H9 (cell line): Measurements from ENCODE around the gene LEF1. TPM values are rescaled to one million over a fixed set of nuclear protein-coding genes. Genes with fewer than 3 reads are reported as not detected.

Source experiments
- DNase-seq: peaks from one replicate; pipeline ENCODE4 v3.0.0-alpha.2; 2017
- H2AFZ ChIP-seq: one replicate; pipeline ENCODE4 v1.6.1; 2013; ENCODE audit warnings: mild to moderate bottlenecking, low read length, control low read depth, moderate library complexity
- H2AK5ac ChIP-seq: 2 replicates; pipeline ENCODE4 v1.6.1; 2013; ENCODE audit warnings: low read length, control low read depth, mixed read lengths; ENCODE audit not compliant: insufficient read length
- H2BK120ac ChIP-seq: one replicate; pipeline ENCODE4 v1.6.1; 2013; ENCODE audit warnings: low read depth, mild to moderate bottlenecking, low read length, control low read depth, inconsistent platforms; ENCODE audit not compliant: poor library complexity, severe bottlenecking
- H2BK12ac ChIP-seq: 2 replicates; pipeline ENCODE4 v1.6.1; 2013; ENCODE audit warnings: low read length, control low read depth, mixed read lengths, low read depth; ENCODE audit not compliant: insufficient read length
- H2BK15ac ChIP-seq: 2 replicates; pipeline ENCODE4 v1.6.1; 2013; ENCODE audit warnings: low read depth, low read length, control low read depth
- H2BK20ac ChIP-seq: one replicate; pipeline ENCODE4 v1.6.1; 2013; ENCODE audit warnings: low read depth, mild to moderate bottlenecking, low read length, control low read depth, inconsistent platforms; ENCODE audit not compliant: poor library complexity, severe bottlenecking
- H2BK5ac ChIP-seq: 2 replicates; pipeline ENCODE4 v1.6.1; 2013; ENCODE audit warnings: low read length, control low read depth, mixed read lengths; ENCODE audit not compliant: insufficient read length
- H3K14ac ChIP-seq: 2 replicates; pipeline ENCODE4 v1.6.1; 2013; ENCODE audit warnings: low read length, control low read depth; ENCODE audit not compliant: insufficient read depth
- H3K18ac ChIP-seq: 2 replicates; pipeline ENCODE4 v1.6.1; 2013; ENCODE audit warnings: low read depth, mild to moderate bottlenecking, mixed read lengths, low read length, control low read depth; ENCODE audit not compliant: insufficient read length
- H3K23ac ChIP-seq: 2 replicates; pipeline ENCODE4 v1.6.1; 2013; ENCODE audit warnings: low read length, control low read depth, mixed read lengths, low read depth; ENCODE audit not compliant: insufficient read length
- H3K23me2 ChIP-seq: 2 replicates; pipeline ENCODE4 v1.6.1; 2013; ENCODE audit warnings: low read depth, mild to moderate bottlenecking, mixed read lengths, low read length, control low read depth; ENCODE audit not compliant: insufficient read length, poor library complexity, severe bottlenecking
- H3K27ac ChIP-seq: 2 replicates; pipeline ENCODE4 v1.5.1; 2013; ENCODE audit warnings: low read length, control low read depth, mixed read lengths, low read depth; ENCODE audit not compliant: insufficient read length
- H3K27me3 ChIP-seq: 2 replicates; pipeline ENCODE4 v1.6.1; 2013; ENCODE audit warnings: low read length, control low read depth, inconsistent platforms; ENCODE audit not compliant: insufficient read depth
- H3K4ac ChIP-seq: 2 replicates; pipeline ENCODE4 v1.6.1; 2013; ENCODE audit warnings: low read depth, mild to moderate bottlenecking, control low read depth, inconsistent platforms, low read length, moderate library complexity
- H3K4me1 ChIP-seq: 2 replicates; pipeline ENCODE4 v1.6.1; 2013; ENCODE audit warnings: low read length, control low read depth, inconsistent platforms; ENCODE audit not compliant: insufficient read depth
- H3K4me2 ChIP-seq: 2 replicates; pipeline ENCODE4 v1.6.1; 2013; ENCODE audit warnings: low read length, control low read depth, mixed read lengths; ENCODE audit not compliant: insufficient read length, insufficient read depth
- H3K56ac ChIP-seq: 2 replicates; pipeline ENCODE4 v1.6.1; 2013; ENCODE audit warnings: low read depth, mild to moderate bottlenecking, mixed read lengths, low read length, control low read depth; ENCODE audit not compliant: insufficient read length
- H3K79me1 ChIP-seq: 2 replicates; pipeline ENCODE4 v1.6.1; 2013; ENCODE audit warnings: low read depth, mild to moderate bottlenecking, moderate library complexity, low read length, control low read depth, inconsistent platforms; ENCODE audit not compliant: insufficient read depth, poor library complexity, severe bottlenecking
- H3K79me2 ChIP-seq: 2 replicates; pipeline ENCODE4 v1.6.1; 2013; ENCODE audit warnings: low read length, control low read depth, inconsistent platforms; ENCODE audit not compliant: insufficient read depth
- H3K9ac ChIP-seq: 2 replicates; pipeline ENCODE4 v1.6.1; 2013; ENCODE audit warnings: low read length, control low read depth, mixed read lengths; ENCODE audit not compliant: insufficient read length; ENCODE audit errors: extremely low read depth
- H3K9me3 ChIP-seq: one replicate; pipeline ENCODE4 v1.6.1; 2013; ENCODE audit warnings: low read depth, low read length, inconsistent platforms; ENCODE audit not compliant: control insufficient read depth
- H3T11ph ChIP-seq: one replicate; pipeline ENCODE4 v1.6.1; 2013; ENCODE audit warnings: mild to moderate bottlenecking, low read length, control low read depth, inconsistent platforms
- H4K20me1 ChIP-seq: one replicate; pipeline ENCODE4 v1.6.1; 2013; ENCODE audit not compliant: control insufficient read depth, insufficient read length, insufficient read depth
- H4K5ac ChIP-seq: 2 replicates; pipeline ENCODE4 v1.6.1; 2013; ENCODE audit warnings: low read depth, mild to moderate bottlenecking, mixed read lengths, low read length, control low read depth; ENCODE audit not compliant: insufficient read length
- H4K8ac ChIP-seq: replicated peaks from 2 replicates; pipeline ENCODE4 v1.6.1; 2013; ENCODE audit warnings: low read length, control low read depth, mixed read lengths, low read depth; ENCODE audit not compliant: insufficient read length
- H4K91ac ChIP-seq: 2 replicates; pipeline ENCODE4 v1.6.1; 2013; ENCODE audit warnings: low read depth, mild to moderate bottlenecking, moderate library complexity, mixed read lengths, low read length, control low read depth; ENCODE audit not compliant: insufficient read length
- H3K27ac Mint-ChIP-seq, 3 experiments: 2 replicates in 2 of 3; 3 replicates in 1 of 3; pipeline ENCODE4 v1.8.0; 2020 to 2021; ENCODE audit warnings: mixed read lengths in 3 of 3, mild to moderate bottlenecking in 1 of 3, moderate library complexity in 1 of 3
- H3K27me3 Mint-ChIP-seq: 2 replicates; pipeline ENCODE4 v1.8.0; 2021; ENCODE audit warnings: low read depth, mild to moderate bottlenecking, moderate library complexity, mixed read lengths
- H3K36me3 Mint-ChIP-seq, 3 experiments: 2 replicates in 2 of 3; 3 replicates in 1 of 3; pipeline ENCODE4 v1.8.0; 2020 to 2021; ENCODE audit warnings: low read depth in 3 of 3, mixed read lengths in 3 of 3; ENCODE audit not compliant: insufficient read depth in 1 of 3
- H3K4me1 Mint-ChIP-seq, 2 experiments: 2 replicates each; pipeline ENCODE4 v1.8.0; 2020; ENCODE audit warnings: mixed read lengths in 2 of 2
- H3K4me3 Mint-ChIP-seq, 2 experiments: 2 replicates in 1 of 2; 3 replicates in 1 of 2; pipeline ENCODE4 v1.8.0; 2020 to 2021; ENCODE audit warnings: mild to moderate bottlenecking in 2 of 2, mixed read lengths in 2 of 2, moderate library complexity in 1 of 2
- H3K9me3 Mint-ChIP-seq, 2 experiments: 2 replicates in 1 of 2; 3 replicates in 1 of 2; pipeline ENCODE4 v1.8.0; 2020; ENCODE audit warnings: mild to moderate bottlenecking in 2 of 2, mixed read lengths in 2 of 2, moderate library complexity in 1 of 2
- WGBS: extraction: QIAGEN DNeasy Blood & Tissue Kit; methylation state at CpG from one replicate; pipeline ENCODE4 v1.1.7; 2013; ENCODE audit warnings: missing lambda C conversion rate, low lambda C conversion rate, mixed read lengths; ENCODE audit not compliant: insufficient read length; ENCODE audit errors: extremely low coverage; 5-methylcytosine and 5-hydroxymethylcytosine counted together
- total RNA-seq: library from RNA; stranded (reverse); gene quantifications from 2 replicates; pipeline ENCODE4 v1.2.1, GENCODE V29; 2021
- TF ChIP-seq, protein P1 (sequence below): fragments of 200-600 bp; sonication (generic); conservative IDR thresholded peaks from 3 replicates; pipeline ENCODE4 v1.8.0; 2021; ENCODE audit warnings: antibody characterized with exemption, mild to moderate bottlenecking

The LEF1 gene
- total RNA-seq, 1 experiment from 2014 or later: 2.5 TPM

DNA sequence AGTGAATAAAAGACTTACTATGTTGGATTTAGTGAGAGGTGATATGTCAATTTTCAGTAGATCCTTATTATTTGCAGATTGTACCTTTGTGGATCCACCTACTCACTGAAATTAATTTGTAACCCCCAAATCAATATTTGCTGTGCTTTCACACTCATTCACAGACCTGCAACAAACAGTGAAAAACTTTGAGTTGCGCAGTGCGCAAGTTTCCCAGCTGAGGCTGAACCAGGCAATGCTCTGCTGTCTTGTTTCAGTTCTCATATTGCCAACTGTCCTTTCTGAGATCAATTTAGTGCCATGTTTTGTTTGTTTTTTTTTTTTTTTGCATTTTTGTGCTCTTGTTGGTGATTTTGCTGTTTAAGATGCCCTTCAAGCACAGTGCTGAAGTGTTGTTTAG is 40.8 kb upstream of the LEF1 start:
- no peaks in the 10 kb centered on the region for H3K27me3 ChIP-seq
- no peak overlapping the region for H3T11ph ChIP-seq
- Mint-ChIP-seq H3K36me3 (no peaks in the 10 kb centered on the region), H3K9me3 (no peaks in the 10 kb centered on the region), H3K27ac (no peak overlapping the region), H3K27me3 (peaks cover 40% of the 10 kb centered on the region), H3K4me3 (no peak overlapping the region), H3K4me1 (peaks cover 5 to 7% of the 10 kb centered on the region in 2 experiments; a peak in 3 of 4 replicates)
- no peak overlapping the region for H3K27ac ChIP-seq
- no peak overlapping the region for H4K5ac ChIP-seq
- no peak overlapping the region for H3K4me2 ChIP-seq
- H3K4ac ChIP-seq: no peak overlapping the region
- no peak overlapping the region for H3K14ac ChIP-seq
- no peak overlapping the region for H2BK12ac ChIP-seq
- H4K8ac ChIP-seq: no peak overlapping the region
- H2BK120ac ChIP-seq: no peak overlapping the region
- H3K9me3 ChIP-seq: no peaks in the 10 kb centered on the region
- no peak overlapping the region for H2BK15ac ChIP-seq
- no peak overlapping the region for H2AK5ac ChIP-seq
- H3K56ac ChIP-seq: no peak overlapping the region
- no peaks in the 10 kb centered on the region for H3K79me2 ChIP-seq
- peaks cover 2% of the 10 kb centered on the region; the same call in 1 of the 2 replicates for H3K4me1 ChIP-seq
- H3K18ac ChIP-seq: no peak overlapping the region
- H3K9ac ChIP-seq: no peak overlapping the region
- no peak overlapping the region for H4K91ac ChIP-seq
- H3K79me1 ChIP-seq: no peaks in the 10 kb centered on the region
- H2AFZ ChIP-seq: no peak overlapping the region
- no peak overlapping the region for H2BK5ac ChIP-seq
- no CpG with 5 or more reads among the region's 2 CpGs for WGBS
- no peak for DNase-seq
- H4K20me1 ChIP-seq: no peaks in the 10 kb centered on the region
- H3K23me2 ChIP-seq: no peaks in the 10 kb centered on the region
- TF ChIP-seq, protein P1, sequence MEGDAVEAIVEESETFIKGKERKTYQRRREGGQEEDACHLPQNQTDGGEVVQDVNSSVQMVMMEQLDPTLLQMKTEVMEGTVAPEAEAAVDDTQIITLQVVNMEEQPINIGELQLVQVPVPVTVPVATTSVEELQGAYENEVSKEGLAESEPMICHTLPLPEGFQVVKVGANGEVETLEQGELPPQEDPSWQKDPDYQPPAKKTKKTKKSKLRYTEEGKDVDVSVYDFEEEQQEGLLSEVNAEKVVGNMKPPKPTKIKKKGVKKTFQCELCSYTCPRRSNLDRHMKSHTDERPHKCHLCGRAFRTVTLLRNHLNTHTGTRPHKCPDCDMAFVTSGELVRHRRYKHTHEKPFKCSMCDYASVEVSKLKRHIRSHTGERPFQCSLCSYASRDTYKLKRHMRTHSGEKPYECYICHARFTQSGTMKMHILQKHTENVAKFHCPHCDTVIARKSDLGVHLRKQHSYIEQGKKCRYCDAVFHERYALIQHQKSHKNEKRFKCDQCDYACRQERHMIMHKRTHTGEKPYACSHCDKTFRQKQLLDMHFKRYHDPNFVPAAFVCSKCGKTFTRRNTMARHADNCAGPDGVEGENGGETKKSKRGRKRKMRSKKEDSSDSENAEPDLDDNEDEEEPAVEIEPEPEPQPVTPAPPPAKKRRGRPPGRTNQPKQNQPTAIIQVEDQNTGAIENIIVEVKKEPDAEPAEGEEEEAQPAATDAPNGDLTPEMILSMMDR: no peak
- no peak overlapping the region for H2BK20ac ChIP-seq
- no peak overlapping the region for H3K23ac ChIP-seq
